ENCODE data around the gene TBC1D10A. TPM values are rescaled to one million over a fixed set of nuclear protein-coding genes. Genes with fewer than 3 reads are reported as not detected.

The TBC1D10A gene
- total RNA-seq, 4 donors from 2014 or later: 46.8 to 63.9 (median 52.1) TPM

DNA sequence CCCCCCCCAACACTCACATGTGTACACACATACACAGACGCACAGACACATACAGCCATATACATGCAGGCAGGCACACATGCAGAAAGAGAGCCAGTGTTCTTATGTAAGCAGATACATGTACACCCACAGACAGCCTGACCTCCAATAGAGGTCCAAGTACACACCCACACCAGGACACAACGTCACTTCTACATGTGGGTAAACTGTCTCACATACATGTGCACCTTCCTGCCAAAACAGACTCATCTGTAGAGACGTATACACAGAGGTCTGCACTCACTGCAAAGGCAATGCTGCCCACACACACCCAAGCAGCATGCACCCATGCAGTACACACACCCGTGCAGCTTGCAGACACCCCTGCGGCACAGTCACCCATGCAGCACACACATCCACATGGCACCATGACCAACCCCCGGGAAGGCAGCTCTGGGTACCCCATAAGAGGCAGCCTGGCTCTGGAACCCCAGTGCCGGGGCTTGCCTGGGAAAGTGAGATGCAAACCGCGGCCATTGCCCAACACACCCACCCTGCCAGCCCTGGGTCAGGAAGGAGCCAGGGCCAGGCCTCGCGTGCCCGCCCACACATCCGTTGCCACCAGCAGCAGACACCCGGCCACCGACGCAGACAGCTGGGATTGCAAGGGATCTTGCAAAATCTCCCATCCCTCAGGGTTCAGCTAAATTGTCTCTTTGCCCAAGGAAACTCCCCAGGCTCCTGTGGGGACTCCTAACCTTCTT is 47.5 kb downstream of the TBC1D10A start:
- H3K27ac ChIP-seq: peak overlapping the region in 1 of 4 donors; percentile 28
- TF ChIP-seq EP300 (IDR thresholded peaks at IDR 0.05) (peak; percentile 24 to 68), POLR2A (IDR thresholded peaks at IDR 0.05) (no peak)
- H3K36me3 ChIP-seq: peaks cover 0 to 21% (median 0%) of the 10 kb centered on the region in 3 donors
- no peaks in the 10 kb centered on the region for H3K27me3 ChIP-seq
- H3K4me3 ChIP-seq: no peak overlapping the region
- peaks cover 0 to 37% (median 9%) of the 10 kb centered on the region in 4 donors for H3K4me1 ChIP-seq
- DNase-seq (ENCODE audit: low spot score in 2 of 2): no peak
- WGBS, 2 donors: 47 to 51% methylated on average over 9 to 10 of the region's 16 CpGs
- no peaks in the 10 kb centered on the region for H3K9me3 ChIP-seq

DNA sequence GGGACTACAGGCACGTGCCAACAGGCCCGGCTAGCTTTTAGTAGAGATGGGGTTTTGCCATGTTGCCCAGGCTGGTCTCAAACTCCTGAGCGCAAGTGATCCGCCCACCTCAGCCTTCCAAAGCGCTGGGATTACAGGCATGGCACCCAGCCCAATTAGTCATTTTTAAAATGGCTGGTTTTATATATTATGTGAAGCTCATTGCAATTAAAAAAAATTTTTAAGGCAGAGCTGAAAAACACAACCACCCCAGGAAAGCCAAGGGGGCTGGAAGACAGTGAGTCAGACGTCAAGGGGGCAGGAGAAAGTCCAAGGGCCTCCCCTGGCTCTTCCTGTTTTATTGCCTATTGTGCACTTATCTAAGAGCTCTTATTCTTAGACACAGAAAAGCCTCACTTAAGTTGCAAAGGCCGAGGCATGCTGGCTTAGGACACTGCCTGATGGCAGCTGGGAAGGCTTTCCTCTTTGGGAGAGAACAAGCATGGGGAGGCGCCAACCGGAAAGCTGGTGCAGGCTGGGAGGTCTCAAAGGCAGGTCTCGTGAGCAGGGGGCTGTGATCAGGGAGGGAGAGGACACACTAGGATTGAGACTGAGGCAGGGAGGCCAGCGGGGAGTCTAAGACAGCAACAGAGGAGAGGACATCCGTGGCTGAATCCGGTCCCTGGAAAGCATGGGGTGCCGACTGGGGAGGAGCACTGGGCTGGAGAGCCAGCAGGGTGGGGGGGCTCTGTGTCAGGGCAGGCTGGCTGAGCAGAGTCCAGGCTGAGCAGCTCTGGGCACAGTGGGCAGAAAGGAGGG is 49.0 kb downstream of the TBC1D10A start:
- no peaks in the 10 kb centered on the region for H3K27me3 ChIP-seq
- H3K27ac ChIP-seq: peak overlapping the region in 3 of 4 donors; percentile 52 to 78 (median 52)
- no peak for DNase-seq (ENCODE audit: low spot score in 2 of 2)
- WGBS, 2 donors: 29 to 32% methylated on average over 14 of the region's 14 CpGs
- H3K9me3 ChIP-seq: no peaks in the 10 kb centered on the region
- peaks cover 0 to 35% (median 9%) of the 10 kb centered on the region in 4 donors for H3K4me1 ChIP-seq
- TF ChIP-seq, protein P1, sequence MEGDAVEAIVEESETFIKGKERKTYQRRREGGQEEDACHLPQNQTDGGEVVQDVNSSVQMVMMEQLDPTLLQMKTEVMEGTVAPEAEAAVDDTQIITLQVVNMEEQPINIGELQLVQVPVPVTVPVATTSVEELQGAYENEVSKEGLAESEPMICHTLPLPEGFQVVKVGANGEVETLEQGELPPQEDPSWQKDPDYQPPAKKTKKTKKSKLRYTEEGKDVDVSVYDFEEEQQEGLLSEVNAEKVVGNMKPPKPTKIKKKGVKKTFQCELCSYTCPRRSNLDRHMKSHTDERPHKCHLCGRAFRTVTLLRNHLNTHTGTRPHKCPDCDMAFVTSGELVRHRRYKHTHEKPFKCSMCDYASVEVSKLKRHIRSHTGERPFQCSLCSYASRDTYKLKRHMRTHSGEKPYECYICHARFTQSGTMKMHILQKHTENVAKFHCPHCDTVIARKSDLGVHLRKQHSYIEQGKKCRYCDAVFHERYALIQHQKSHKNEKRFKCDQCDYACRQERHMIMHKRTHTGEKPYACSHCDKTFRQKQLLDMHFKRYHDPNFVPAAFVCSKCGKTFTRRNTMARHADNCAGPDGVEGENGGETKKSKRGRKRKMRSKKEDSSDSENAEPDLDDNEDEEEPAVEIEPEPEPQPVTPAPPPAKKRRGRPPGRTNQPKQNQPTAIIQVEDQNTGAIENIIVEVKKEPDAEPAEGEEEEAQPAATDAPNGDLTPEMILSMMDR (IDR thresholded peaks at IDR 0.05): no peak
- TF ChIP-seq EP300 (IDR thresholded peaks at IDR 0.05) (peak in 1 of 2 donors; percentile 20), POLR2A (IDR thresholded peaks at IDR 0.05) (no peak)
- peaks cover 0 to 6% (median 0%) of the 10 kb centered on the region in 3 donors for H3K36me3 ChIP-seq
- no peak overlapping the region for H3K4me3 ChIP-seq

DNA sequence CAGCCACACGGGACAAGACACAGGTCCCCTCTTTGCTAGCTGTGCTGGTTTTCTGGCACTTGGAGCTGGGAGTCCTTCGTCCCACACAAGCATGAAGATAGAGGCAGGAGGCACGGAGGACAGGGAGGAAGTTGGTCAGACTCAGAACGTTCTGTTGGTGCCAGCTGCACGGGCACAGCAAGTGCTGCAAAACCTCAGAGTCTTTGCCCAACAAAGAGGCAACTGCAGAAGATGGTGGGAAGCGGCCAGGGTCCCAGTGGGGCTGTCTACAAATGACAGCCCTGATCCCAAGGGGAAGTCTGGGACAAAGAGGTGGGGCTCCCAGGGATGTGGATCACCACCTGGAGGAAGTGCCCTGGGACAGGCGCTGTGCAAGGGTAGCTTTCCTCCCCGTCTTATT is 50.7 kb downstream of the TBC1D10A start:
- Histone ChIP-seq H3K4me3 (no peak overlapping the region), H3K27ac (no peak overlapping the region), H3K9me3 (no peaks in the 10 kb centered on the region), H3K27me3 (no peaks in the 10 kb centered on the region), H3K36me3 (no peaks in the 10 kb centered on the region), H3K4me1 (peaks cover 0 to 34% (median 9%) of the 10 kb centered on the region in 4 donors)
- TF ChIP-seq EP300 (IDR thresholded peaks at IDR 0.05) (no peak), POLR2A (IDR thresholded peaks at IDR 0.05) (no peak)
- TF ChIP-seq, protein P1 (IDR thresholded peaks at IDR 0.05): no peak
- no peak for DNase-seq (ENCODE audit: low spot score in 2 of 2)
- WGBS, 2 donors: 80 to 84% methylated on average over 7 to 8 of the region's 8 CpGs

DNA sequence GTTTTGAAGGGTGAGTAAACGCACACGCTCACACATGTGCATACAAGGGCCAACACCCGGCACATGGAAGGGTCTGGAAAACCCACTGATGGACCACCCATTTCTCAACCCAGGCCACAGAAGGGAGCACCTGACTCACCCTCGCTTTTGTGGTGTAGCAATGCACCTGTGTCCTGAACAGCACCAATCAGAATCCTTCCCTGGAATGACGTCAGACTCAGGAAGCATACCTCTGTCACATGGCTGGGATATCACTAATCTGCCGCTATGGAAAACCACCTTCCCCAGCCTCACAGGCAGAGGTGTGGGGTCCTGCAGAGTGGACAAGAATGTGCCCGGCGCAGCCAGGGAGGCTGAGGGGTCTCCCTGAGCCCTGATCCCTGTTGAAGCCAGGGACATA is 51.1 kb downstream of the TBC1D10A start:
- Histone ChIP-seq H3K9me3 (no peaks in the 10 kb centered on the region), H3K27me3 (no peaks in the 10 kb centered on the region), H3K36me3 (no peaks in the 10 kb centered on the region), H3K4me1 (peaks cover 0 to 34% (median 9%) of the 10 kb centered on the region in 4 donors), H3K27ac (no peak overlapping the region), H3K4me3 (no peak overlapping the region)
- DNase-seq (ENCODE audit: low spot score in 2 of 2): no peak
- TF ChIP-seq, protein P1 (IDR thresholded peaks at IDR 0.05): no peak
- TF ChIP-seq EP300 (IDR thresholded peaks at IDR 0.05) (no peak), POLR2A (IDR thresholded peaks at IDR 0.05) (no peak)
- 71 to 76% methylated on average over 8 of the region's 8 CpGs for WGBS, 2 donors

DNA sequence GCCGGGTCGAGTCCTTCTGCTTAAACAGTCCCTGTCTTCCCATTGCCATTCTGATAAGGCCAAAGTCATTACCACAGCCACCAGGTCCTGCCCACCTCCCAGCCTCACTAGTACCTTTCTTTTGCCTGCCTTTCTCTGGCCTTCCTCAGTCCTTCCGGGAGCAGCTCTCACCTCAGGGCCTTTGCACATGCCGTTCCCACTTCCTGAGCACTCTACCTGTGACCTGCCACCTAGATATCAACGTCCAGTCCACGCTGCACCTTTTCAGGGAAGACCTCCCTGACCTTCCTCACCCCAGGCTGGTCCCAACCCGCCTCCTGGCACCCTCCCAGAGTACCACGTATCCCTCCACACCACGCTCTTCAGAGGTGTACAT is 52.3 kb downstream of the TBC1D10A start:
- Histone ChIP-seq H3K36me3 (no peaks in the 10 kb centered on the region), H3K4me3 (no peak overlapping the region), H3K9me3 (no peaks in the 10 kb centered on the region), H3K27me3 (no peaks in the 10 kb centered on the region), H3K27ac (no peak overlapping the region), H3K4me1 (peaks cover 0 to 27% (median 9%) of the 10 kb centered on the region in 4 donors)
- TF ChIP-seq, protein P1 (IDR thresholded peaks at IDR 0.05): no peak
- TF ChIP-seq EP300 (IDR thresholded peaks at IDR 0.05) (no peak), POLR2A (IDR thresholded peaks at IDR 0.05) (no peak)
- WGBS, 2 donors: 85 to 86% methylated on average over 9 of the region's 9 CpGs
- DNase-seq (ENCODE audit: low spot score in 2 of 2): no peak

All from tibial nerve (tissue), 4 donors.